ENCODE data around the gene WDR38. TPM values are rescaled to one million over a fixed set of nuclear protein-coding genes. Genes with fewer than 3 reads are reported as not detected.
A peak's percentile ranks its signal among the peaks of the same experiment; 100 is the strongest.

The WDR38 gene
- polyA plus RNA-seq, 1 experiment, result not detected

GRCh38 chr9:124860582-124861341, 7.5 kb downstream of the WDR38 start:
- no peaks in the 10 kb centered on the region for H3K27me3 ChIP-seq (ENCODE audit: control insufficient read depth, insufficient read depth, low read length)
- peak overlapping the region; percentile 95 for H3K4me3 ChIP-seq (ENCODE audit: low read depth, low read length)
- POLR2A ChIA-PET, result interaction anchor here (0.6 to 2.2 kb wide), 10 partner anchors 17 to 330 kb away, joined by 3 to 26 read pairs (median 4); partner anchors contain the start of genes NR6A1 and OLFML2A
- TF ChIP-seq CTCF (IDR thresholded peaks at IDR 0.05; ENCODE audit: low read depth, low read length), result no peak
- peak overlapping the region; percentile 52 for H3K27ac ChIP-seq (ENCODE audit: low read depth, low read length)
- DNase-seq (ENCODE audit: low read depth, low spot score), result no peak
- H3K9me3 ChIP-seq (ENCODE audit: control insufficient read depth, insufficient read depth, low read length), result peaks cover 3% of the 10 kb centered on the region; the same call in 1 of the 2 replicates
- CTCF ChIA-PET, result interaction anchor here (3.4 to 7.1 kb wide), 2 partner anchors 8 to 87 kb away, joined by 25 to 68 read pairs; partner anchors contain the start of genes NR6A1 and WDR38

GRCh38 chr9:124861342-124862229, 8.3 kb downstream of the WDR38 start, which contains the start of the genes ARPC5L and RPL35:
ARPC5L (plus strand) TSS chr9:124862130; CDS start chr9:124869291, 7,161 bp downstream.
RPL35 (minus strand) TSS chr9:124861957; CDS start chr9:124861912, 45 bp downstream.
- peak; percentile 72 for DNase-seq (ENCODE audit: low read depth, low spot score)
- TF ChIP-seq CTCF (IDR thresholded peaks at IDR 0.05; ENCODE audit: low read depth, low read length), result peak; percentile 19
- Histone ChIP-seq H3K4me3 (ENCODE audit: low read depth, low read length) (peak within 1 kb of the TSS; percentile 95), H3K27ac (ENCODE audit: low read depth, low read length) (peak within 1 kb of the TSS; percentile 81), H3K9me3 (ENCODE audit: control insufficient read depth, insufficient read depth, low read length) (peaks cover 3% of the 10 kb centered on the region; the same call in 1 of the 2 replicates), H3K27me3 (ENCODE audit: control insufficient read depth, insufficient read depth, low read length) (no peaks in the 10 kb centered on the region)
- CTCF ChIA-PET, result interaction anchor here (1.0 to 7.1 kb wide), 4 partner anchors 9 to 99 kb away, joined by 3 to 68 read pairs (median 15); partner anchors contain the start of genes NR6A1 and WDR38
- POLR2A ChIA-PET, result interaction anchor here (0.6 to 2.2 kb wide), 17 partner anchors 11 to 380 kb away, joined by 3 to 26 read pairs (median 5); partner anchors contain the start of genes HSPA5, NR6A1 and OLFML2A

GRCh38 chr9:124863371-124863871, 10.2 kb downstream of the WDR38 start:
- CTCF ChIA-PET, result interaction anchor here (1.1 to 7.1 kb wide), 3 partner anchors 10 to 90 kb away, joined by 3 to 68 read pairs (median 25); partner anchors contain the start of genes NR6A1 and WDR38
- TF ChIP-seq CTCF (IDR thresholded peaks at IDR 0.05; ENCODE audit: low read depth, low read length), result no peak
- Histone ChIP-seq H3K4me3 (ENCODE audit: low read depth, low read length) (no peak overlapping the region), H3K27me3 (ENCODE audit: control insufficient read depth, insufficient read depth, low read length) (no peaks in the 10 kb centered on the region), H3K27ac (ENCODE audit: low read depth, low read length) (no peak overlapping the region), H3K9me3 (ENCODE audit: control insufficient read depth, insufficient read depth, low read length) (peaks cover 3% of the 10 kb centered on the region; the same call in 1 of the 2 replicates)
- DNase-seq (ENCODE audit: low read depth, low spot score), result no peak
- POLR2A ChIA-PET, result interaction anchor here (1.0 kb wide), 1 partner anchor 86 kb away, joined by 6 read pairs; the partner anchor contains the start of gene OLFML2A

GRCh38 chr9:124868511-124869465, 15.5 kb downstream of the WDR38 start:
- POLR2A ChIA-PET, result interaction anchor here (0.6 kb wide), 1 partner anchor 274 kb away, joined by 3 read pairs; the partner anchor contains the start of gene SCAI
- CTCF ChIA-PET, result no interaction called here

More at GRCh38 chr9:124868511-124869465, 15.5 kb downstream of the WDR38 start:
- Histone ChIP-seq H3K27me3 (ENCODE audit: control insufficient read depth, insufficient read depth, low read length) (no peaks in the 10 kb centered on the region), H3K9me3 (ENCODE audit: control insufficient read depth, insufficient read depth, low read length) (no peaks in the 10 kb centered on the region; the same call in 1 of the 2 replicates), H3K27ac (ENCODE audit: low read depth, low read length) (peak overlapping the region; percentile 90), H3K4me3 (ENCODE audit: low read depth, low read length) (peak overlapping the region; percentile 90)
- TF ChIP-seq CTCF (IDR thresholded peaks at IDR 0.05; ENCODE audit: low read depth, low read length), result peak; percentile 24; the same call in 1 of the 2 replicates
- DNase-seq (ENCODE audit: low read depth, low spot score), result peak; percentile 16
